Measurements from ENCODE around the gene EFR3B. TPM values are rescaled to one million over a fixed set of nuclear protein-coding genes. Genes with fewer than 3 reads are reported as not detected.
"Not testable (repeated sequence)": the region's sequence is repeated elsewhere in the genome, so short reads cannot be mapped to it uniquely, and the experiment has no call there.

EFR3B gene
- polyA plus RNA-seq, 1 experiment: 0.09 TPM

DNA sequence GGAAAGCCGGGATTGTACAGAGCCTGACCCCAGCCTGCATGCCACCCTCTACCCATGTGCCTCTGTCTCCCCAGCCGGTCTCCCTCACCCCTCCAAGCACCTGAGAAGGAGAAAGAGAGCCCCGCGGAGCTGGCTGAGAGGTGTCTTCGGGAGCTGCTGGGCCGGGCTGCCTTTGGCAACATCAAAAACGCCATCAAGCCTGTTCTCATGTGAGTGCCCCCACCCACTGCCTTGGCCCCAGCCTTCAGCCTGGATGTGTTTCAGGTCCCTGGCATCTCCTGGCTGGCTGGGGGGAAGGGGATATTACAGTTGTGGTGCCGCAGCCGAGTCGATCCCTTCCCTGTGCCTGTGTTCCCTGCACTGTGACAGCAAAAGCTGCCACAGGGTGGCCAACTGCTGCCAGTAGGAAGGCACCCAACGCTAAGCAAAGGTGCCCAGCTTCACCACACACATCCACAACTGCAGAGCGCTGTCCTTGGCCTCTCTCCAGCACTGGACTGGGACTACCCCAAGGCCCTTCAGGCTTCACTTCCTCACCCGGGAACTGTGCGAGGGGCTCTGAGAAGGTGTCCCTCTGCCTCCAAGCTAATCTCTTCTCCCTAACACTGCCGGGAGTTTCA lies 88.1 kb downstream of the EFR3B start:
- no peak overlapping the region for H3K27ac ChIP-seq (ENCODE audit: low read depth, low read length)
- H3K27me3 ChIP-seq (ENCODE audit: control insufficient read depth, insufficient read depth, low read length): peaks cover 20% of the 10 kb centered on the region
- no peak overlapping the region for H3K4me3 ChIP-seq (ENCODE audit: low read depth, low read length)
- TF ChIP-seq CTCF (IDR thresholded peaks at IDR 0.05; ENCODE audit: low read depth, low read length): no peak
- ChIA-PET POLR2A (interaction anchor here (1.2 kb wide), 1 partner anchor 154 kb away, joined by 9 read pairs; no protein-coding TSS in a partner anchor), CTCF (interaction anchor here (0.6 to 7.7 kb wide), 16 partner anchors 14 to 720 kb away, joined by 3 to 229 read pairs (median 4); no protein-coding TSS in a partner anchor)
- no peaks in the 10 kb centered on the region; the same call in 1 of the 2 replicates for H3K9me3 ChIP-seq (ENCODE audit: control insufficient read depth, insufficient read depth, low read length)
- DNase-seq (ENCODE audit: low read depth, low spot score): no peak

GRCh38 chr2:25131253-25131566 lies 89.3 kb downstream of the EFR3B start:
- TF ChIP-seq CTCF (IDR thresholded peaks at IDR 0.05; ENCODE audit: low read depth, low read length): no peak
- POLR2A ChIA-PET: no interaction called here
- Histone ChIP-seq H3K27me3 (ENCODE audit: control insufficient read depth, insufficient read depth, low read length) (peaks cover 20% of the 10 kb centered on the region), H3K27ac (ENCODE audit: low read depth, low read length) (peak overlapping the region; percentile 21), H3K4me3 (ENCODE audit: low read depth, low read length) (no peak overlapping the region), H3K9me3 (ENCODE audit: control insufficient read depth, insufficient read depth, low read length) (no peaks in the 10 kb centered on the region; the same call in 1 of the 2 replicates)
- CTCF ChIA-PET: interaction anchor here (1.0 to 7.7 kb wide), 4 partner anchors 18 to 722 kb away, joined by 3 to 229 read pairs (median 8); no protein-coding TSS in a partner anchor
- DNase-seq (ENCODE audit: low read depth, low spot score): no peak

- no peak for TF ChIP-seq CTCF (IDR thresholded peaks at IDR 0.05; ENCODE audit: low read depth, low read length)
- Histone ChIP-seq H3K4me3 (ENCODE audit: low read depth, low read length) (no peak overlapping the region), H3K27ac (ENCODE audit: low read depth, low read length) (peak overlapping the region; percentile 21), H3K27me3 (ENCODE audit: control insufficient read depth, insufficient read depth, low read length) (peaks cover 20% of the 10 kb centered on the region), H3K9me3 (ENCODE audit: control insufficient read depth, insufficient read depth, low read length) (no peaks in the 10 kb centered on the region; the same call in 1 of the 2 replicates)
- no peak for DNase-seq (ENCODE audit: low read depth, low spot score)
- ChIA-PET POLR2A (no interaction called here), CTCF (interaction anchor here (1.0 to 7.7 kb wide), 2 partner anchors 18 to 154 kb away, joined by 3 to 229 read pairs; no protein-coding TSS in a partner anchor)
These were observed 89.9 kb downstream of the EFR3B start for GRCh38 chr2:25131567-25132298.

DNA sequence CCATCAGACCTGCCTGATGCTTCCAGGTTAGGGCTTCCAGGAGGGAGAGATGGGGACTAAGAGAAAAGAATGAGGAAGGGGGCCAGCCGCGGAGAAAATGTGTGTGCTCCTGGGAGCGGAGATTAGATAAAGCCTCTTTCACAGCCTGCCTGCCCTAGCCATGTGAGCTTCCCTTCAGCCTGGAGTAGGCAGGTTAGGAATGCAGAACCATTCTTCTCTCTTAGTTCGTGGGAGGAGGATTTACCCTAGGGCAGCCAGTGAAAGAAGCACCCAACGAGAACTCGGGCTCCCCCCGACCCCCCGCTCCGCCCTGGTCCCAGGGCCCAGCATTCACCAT lies 90.4 kb downstream of the EFR3B start:
- CTCF ChIA-PET: interaction anchor here (7.7 kb wide), 1 partner anchor 155 kb away, joined by 229 read pairs; no protein-coding TSS in a partner anchor
- TF ChIP-seq CTCF (IDR thresholded peaks at IDR 0.05; ENCODE audit: low read depth, low read length): no peak

DNA sequence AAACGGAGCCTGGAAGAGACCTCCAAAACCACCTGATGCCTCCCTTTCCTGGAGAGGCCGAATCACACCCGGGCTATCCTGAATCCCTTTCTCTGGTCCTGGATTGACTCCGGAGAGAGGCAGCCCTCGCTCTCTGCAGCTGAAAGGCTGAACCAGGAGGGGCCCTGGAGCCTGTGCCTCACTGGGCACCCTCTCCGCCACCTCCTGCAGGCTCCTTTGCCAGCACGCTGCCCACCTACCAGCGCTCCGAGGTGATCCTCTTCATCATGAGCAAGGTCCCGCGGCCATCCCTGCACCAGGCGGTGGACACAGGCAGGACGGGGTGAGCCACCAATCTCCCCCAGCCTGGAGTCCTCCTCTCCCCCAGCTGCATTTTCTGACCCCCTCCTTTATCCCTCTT lies 90.8 kb downstream of the EFR3B start:
- no peak for TF ChIP-seq CTCF (IDR thresholded peaks at IDR 0.05; ENCODE audit: low read depth, low read length)
- Histone ChIP-seq H3K4me3 (ENCODE audit: low read depth, low read length) (no peak overlapping the region), H3K27me3 (ENCODE audit: control insufficient read depth, insufficient read depth, low read length) (peaks cover 20% of the 10 kb centered on the region), H3K27ac (ENCODE audit: low read depth, low read length) (no peak overlapping the region), H3K9me3 (ENCODE audit: control insufficient read depth, insufficient read depth, low read length) (no peaks in the 10 kb centered on the region; the same call in 1 of the 2 replicates)
- CTCF ChIA-PET: interaction anchor here (0.7 to 2.3 kb wide), 2 partner anchors 63 to 157 kb away, joined by 3 to 15 read pairs; no protein-coding TSS in a partner anchor
- DNase-seq (ENCODE audit: low read depth, low spot score): no peak
- POLR2A ChIA-PET: no interaction called here

More for the DNA sequence above, 90.4 kb downstream of the EFR3B start:
- peaks cover 20% of the 10 kb centered on the region for H3K27me3 ChIP-seq (ENCODE audit: control insufficient read depth, insufficient read depth, low read length)
- H3K9me3 ChIP-seq (ENCODE audit: control insufficient read depth, insufficient read depth, low read length): no peaks in the 10 kb centered on the region; the same call in 1 of the 2 replicates
- DNase-seq (ENCODE audit: low read depth, low spot score): no peak
- H3K4me3 ChIP-seq (ENCODE audit: low read depth, low read length): no peak overlapping the region
- POLR2A ChIA-PET: no interaction called here
- H3K27ac ChIP-seq (ENCODE audit: low read depth, low read length): no peak overlapping the region

GRCh38 chr2:25140535-25140934 lies 98.7 kb downstream of the EFR3B start:
- POLR2A ChIA-PET; DNase-seq (ENCODE audit: low read depth, low spot score); H3K9me3 ChIP-seq (ENCODE audit: control insufficient read depth, insufficient read depth, low read length); H3K27ac ChIP-seq (ENCODE audit: low read depth, low read length); H3K27me3 ChIP-seq (ENCODE audit: control insufficient read depth, insufficient read depth, low read length); CTCF ChIA-PET; H3K4me3 ChIP-seq (ENCODE audit: low read depth, low read length): not testable (repeated sequence)

Measured in AG04450 (cell line).